ENCODE measurements around the gene DROSHA. TPM values are rescaled to one million over a fixed set of nuclear protein-coding genes. Genes with fewer than 3 reads are reported as not detected.
A peak's percentile ranks its signal among the peaks of the same experiment; 100 is the strongest.

DROSHA gene
- total and polyA plus RNA-seq, 8 donors, result 46.6 to 112 (median 89.2) TPM

- Histone ChIP-seq H3K27me3 (no peaks in the 10 kb centered on the region), H3K36me3 (no peaks in the 10 kb centered on the region), H3K4me1 (no peaks in the 10 kb centered on the region), H3K27ac (no peak overlapping the region), H3K9me3 (peaks cover 0 to 15% of the 10 kb centered on the region in 2 donors), H3K4me3 (no peak overlapping the region)
- ATAC-seq, result peak; percentile 34
- intact Hi-C loops (cut with DNase I), result no loop called here
- TF ChIP-seq CTCF (IDR thresholded peaks at IDR 0.05), result no peak
- no peak for DNase-seq
Observed at GRCh38 chr5:31393126-31393525, 138.8 kb downstream of the DROSHA start.

GRCh38 chr5:31392061-31392460 is 139.8 kb downstream of the DROSHA start:
- no peak for TF ChIP-seq CTCF (IDR thresholded peaks at IDR 0.05)
- Histone ChIP-seq H3K36me3 (no peaks in the 10 kb centered on the region), H3K27me3 (no peaks in the 10 kb centered on the region), H3K9me3 (peaks cover 0 to 21% of the 10 kb centered on the region in 2 donors), H3K4me1 (no peaks in the 10 kb centered on the region), H3K4me3 (no peak overlapping the region), H3K27ac (no peak overlapping the region)
- DNase-seq (no peak), ATAC-seq (no peak)
- intact Hi-C loops (cut with DNase I), result no loop called here

GRCh38 chr5:31390256-31390655 is 141.6 kb downstream of the DROSHA start:
- intact Hi-C loops (cut with DNase I), result no loop called here
- Histone ChIP-seq H3K27me3 (no peaks in the 10 kb centered on the region), H3K4me3 (no peak overlapping the region), H3K4me1 (no peaks in the 10 kb centered on the region), H3K27ac (no peak overlapping the region), H3K9me3 (peaks cover 0 to 21% of the 10 kb centered on the region in 2 donors), H3K36me3 (no peaks in the 10 kb centered on the region)
- DNase-seq (no peak), ATAC-seq (no peak)
- no peak for TF ChIP-seq CTCF (IDR thresholded peaks at IDR 0.05)

- Histone ChIP-seq H3K4me1 (no peaks in the 10 kb centered on the region), H3K27ac (no peak overlapping the region), H3K36me3 (no peaks in the 10 kb centered on the region), H3K4me3 (no peak overlapping the region), H3K9me3 (peaks cover 0 to 21% of the 10 kb centered on the region in 2 donors), H3K27me3 (no peaks in the 10 kb centered on the region)
- no peak for TF ChIP-seq CTCF (IDR thresholded peaks at IDR 0.05)
- intact Hi-C loops (cut with DNase I), result no loop called here
- ATAC-seq, result no peak
- no peak for DNase-seq
Observed at GRCh38 chr5:31385774-31386537, 145.9 kb downstream of the DROSHA start.

GRCh38 chr5:31383734-31384133 is 148.2 kb downstream of the DROSHA start:
- peaks cover 0 to 12% of the 10 kb centered on the region in 2 donors for H3K9me3 ChIP-seq
- H3K27ac ChIP-seq, result no peak overlapping the region
- no peak overlapping the region for H3K4me3 ChIP-seq
- H3K4me1 ChIP-seq, result no peaks in the 10 kb centered on the region
- no peak for TF ChIP-seq CTCF (IDR thresholded peaks at IDR 0.05)
- no peaks in the 10 kb centered on the region for H3K27me3 ChIP-seq
- DNase-seq (no peak), ATAC-seq (no peak)
- no peaks in the 10 kb centered on the region for H3K36me3 ChIP-seq
- intact Hi-C loops (cut with DNase I), result no loop called here

All from left lung (tissue), 10 donors.